Naive thymus-derived CD8-positive, alpha-beta T cell (primary cell): ENCODE measurements around the gene KRTAP10-2. TPM values are rescaled to one million over a fixed set of nuclear protein-coding genes. Genes with fewer than 3 reads are reported as not detected.
"Not testable (repeated sequence)": the region's sequence is repeated elsewhere in the genome, so short reads cannot be mapped to it uniquely, and the experiment has no call there.

Source experiments
- ATAC-seq, 2 donors: fragments of 150-1000 bp; cut with Tn5 transposase in 1 of 2; sonication (Bioruptor Pico), chemical (Tn5 transposase) in 1 of 2; 1 replicate in 1 of 2; 2 replicates in 1 of 2; pipeline ENCODE4 v1.10.0; 2021; ENCODE audit warnings: mild to moderate bottlenecking in 2 of 2, moderate library complexity in 2 of 2
- POLR2A ChIA-PET: fragments of 350-600 bp; sonication (Branson Sonifier 250); formaldehyde crosslinking; loops from one replicate; lab custom pipeline; 2021; ENCODE audit warnings: antibody characterized with exemption; lab: Charles Lee
- DNase-seq, 10 donors: peaks; one replicate each; pipeline versions ENCODE4 v3.0.0 to v3.0.0-alpha.2; 2020 to 2022
- H3K27ac Mint-ChIP-seq, 10 donors: one replicate each; pipeline ENCODE4 v1.8.0; 2020 to 2022; ENCODE audit warnings: mild to moderate bottlenecking in 10 of 10, mixed read lengths in 10 of 10, moderate library complexity in 4 of 10, inconsistent platforms in 1 of 10
- H3K27me3 Mint-ChIP-seq, 5 donors: one replicate each; pipeline ENCODE4 v1.8.0; 2021 to 2022; ENCODE audit warnings: mixed read lengths in 5 of 5
- H3K36me3 Mint-ChIP-seq, 3 donors: one replicate each; pipeline ENCODE4 v1.8.0; 2020 to 2022; ENCODE audit warnings: mixed read lengths in 3 of 3, mild to moderate bottlenecking in 2 of 3, inconsistent platforms in 1 of 3
- H3K4me1 Mint-ChIP-seq, 4 donors: one replicate each; pipeline ENCODE4 v1.8.0; 2021 to 2022; ENCODE audit warnings: mixed read lengths in 4 of 4
- H3K4me3 Mint-ChIP-seq, 10 donors: one replicate each; pipeline ENCODE4 v1.8.0; 2020 to 2022; ENCODE audit warnings: mild to moderate bottlenecking in 10 of 10, mixed read lengths in 10 of 10, moderate library complexity in 6 of 10, inconsistent platforms in 1 of 10
- H3K9me3 Mint-ChIP-seq, 9 donors: one replicate each; pipeline ENCODE4 v1.8.0; 2020 to 2022; ENCODE audit warnings: mixed read lengths in 9 of 9, mild to moderate bottlenecking in 3 of 9, inconsistent platforms in 1 of 9, moderate library complexity in 1 of 9
- polyA plus RNA-seq, 3 donors: library from polyadenylated mRNA; unstranded; fragments of 300-500 nt; fragmentation: Illumina TruSeq; gene quantifications; one replicate each; pipeline ENCODE4 v1.2.3, GENCODE V29; 2021
- total RNA-seq, 8 experiments: library from RNA in 2 of 8; stranded (reverse) in 2 of 8; gene quantifications; one replicate each; pipeline ENCODE4 v1.2.3 and lab custom pipeline; 2021 to 2026

Gene KRTAP10-2
- total and polyA plus RNA-seq, 5 experiments from 2014 or later, result not detected

DNA sequence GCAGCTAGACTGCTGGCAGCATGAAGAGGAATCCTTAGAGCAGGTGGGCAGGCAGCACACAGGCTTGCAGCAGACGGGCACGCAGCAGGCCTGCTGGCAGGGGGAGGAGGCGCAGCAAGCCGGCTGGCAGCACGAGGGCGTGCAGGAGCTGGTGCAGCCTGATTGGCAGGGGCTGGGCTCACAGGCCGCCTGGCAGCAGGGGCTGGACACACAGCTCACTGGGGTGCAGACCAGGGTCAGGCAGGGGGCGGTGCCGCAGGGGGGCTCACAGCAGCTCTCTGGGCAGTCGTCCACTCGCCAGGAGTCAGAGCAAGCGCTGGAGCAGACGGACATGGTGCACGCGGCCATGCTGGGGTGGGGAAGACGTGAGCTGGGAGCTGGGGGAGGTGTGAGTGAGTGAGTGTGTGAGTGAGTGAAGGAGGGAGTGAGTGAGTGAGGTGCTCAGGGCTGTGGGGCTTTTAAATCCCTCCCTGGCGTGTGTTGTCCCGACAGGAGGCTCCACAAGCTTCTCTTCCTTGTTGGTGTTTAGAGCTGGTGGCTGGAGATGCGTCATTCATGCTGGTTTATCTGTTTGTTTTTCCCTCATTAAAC is 29.0 kb upstream of the KRTAP10-2 start, which contains the start of gene KRTAP10-5:
Gene KRTAP10-5 (minus strand): TSS at position 374 of the 591 bp plus-strand sequence. CDS start 26 bp downstream, at position 348.
- peaks cover 0 to 34% (median 18%) of the 10 kb centered on the region in 9 donors for H3K9me3 Mint-ChIP-seq
- peaks cover 16 to 48% (median 30%) of the 10 kb centered on the region in 4 donors for H3K4me1 Mint-ChIP-seq
- H3K36me3 Mint-ChIP-seq, result peaks cover 0 to 15% (median 5%) of the 10 kb centered on the region in 3 donors
- not testable (repeated sequence) for H3K27me3 Mint-ChIP-seq, ATAC-seq
- peak within 1 kb of the TSS in 9 of 10 donors; percentile 37 to 71 (median 55) for H3K4me3 Mint-ChIP-seq
- POLR2A ChIA-PET, result interaction anchor here (1.9 kb wide), 1 partner anchor 77 kb away, joined by 5 read pairs; the partner anchor contains the start of gene KRTAP12-3
- peak in 1 of 10 donors; percentile 50 for DNase-seq
- peak within 1 kb of the TSS in 8 of 10 donors; percentile 27 to 94 (median 70) for H3K27ac Mint-ChIP-seq

DNA sequence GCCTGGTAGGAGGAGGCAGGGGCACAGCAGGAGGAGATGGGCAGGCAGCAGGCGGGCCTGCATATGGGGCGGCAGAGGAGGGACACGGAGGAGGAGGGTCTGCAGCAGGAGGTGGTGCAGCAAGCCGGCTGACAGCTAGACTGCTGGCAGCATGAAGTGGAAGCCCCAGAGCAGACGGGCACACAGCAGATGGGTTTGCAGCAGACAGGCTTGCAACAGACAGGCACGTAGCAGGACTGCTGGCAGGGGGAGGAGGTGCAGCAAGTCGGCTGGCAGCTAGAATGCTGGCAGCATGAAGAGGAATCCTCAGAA is 28.5 kb upstream of the KRTAP10-2 start:
- ATAC-seq, result no peak
- H3K9me3 Mint-ChIP-seq, result peaks cover 0 to 35% (median 18%) of the 10 kb centered on the region in 9 donors
- peaks cover 0 to 5% (median 0%) of the 10 kb centered on the region in 5 donors for H3K27me3 Mint-ChIP-seq
- H3K36me3 Mint-ChIP-seq, result peaks cover 0 to 15% (median 5%) of the 10 kb centered on the region in 3 donors
- H3K4me3 Mint-ChIP-seq, result peak overlapping the region in 6 of 10 donors; percentile 26 to 71 (median 48)
- DNase-seq, result no peak
- POLR2A ChIA-PET, result interaction anchor here (1.9 kb wide), 1 partner anchor 78 kb away, joined by 5 read pairs; the partner anchor contains the start of gene KRTAP12-3
- H3K4me1 Mint-ChIP-seq, result peaks cover 16 to 53% (median 30%) of the 10 kb centered on the region in 4 donors
- peak overlapping the region in 3 of 10 donors; percentile 52 to 94 (median 90) for H3K27ac Mint-ChIP-seq

DNA sequence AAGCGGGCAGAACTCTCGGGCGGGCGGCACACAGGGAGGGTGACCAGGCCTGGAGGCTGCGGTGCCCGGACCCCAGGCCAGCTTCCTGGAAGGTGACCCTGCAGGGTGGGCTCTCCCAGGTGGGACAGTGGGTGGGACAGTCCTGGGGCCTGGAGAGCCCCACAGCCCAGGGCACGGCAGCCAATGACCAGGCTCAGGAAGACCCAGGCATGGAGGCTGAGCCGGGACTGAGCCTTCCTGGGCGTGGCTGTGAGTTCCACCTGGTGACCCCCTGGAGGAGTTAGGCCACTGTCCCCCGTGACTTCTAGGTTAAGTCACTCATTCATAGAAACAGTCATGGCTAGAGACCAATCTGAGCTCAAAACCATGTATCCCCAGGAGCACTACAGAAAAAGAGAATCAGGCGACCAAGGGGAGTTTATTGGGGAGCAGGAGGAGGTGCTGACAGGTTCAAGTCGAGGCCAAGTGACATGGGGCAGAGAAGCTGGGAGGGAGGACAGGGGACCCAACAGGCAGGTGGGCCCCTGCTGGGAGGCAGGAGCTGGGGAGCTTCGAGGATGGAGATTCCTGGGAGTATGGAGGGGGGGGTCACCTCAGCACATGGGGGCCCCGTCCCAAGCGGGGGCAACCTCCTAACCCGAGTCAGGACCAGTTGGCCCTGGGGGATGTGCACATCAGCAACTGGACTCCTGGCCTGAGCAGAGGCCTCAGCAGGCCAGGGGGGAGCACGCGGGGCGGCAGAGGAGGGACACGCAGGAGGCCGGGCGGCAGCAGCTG is 27.9 kb upstream of the KRTAP10-2 start:
- POLR2A ChIA-PET, result no interaction called here

DNA sequence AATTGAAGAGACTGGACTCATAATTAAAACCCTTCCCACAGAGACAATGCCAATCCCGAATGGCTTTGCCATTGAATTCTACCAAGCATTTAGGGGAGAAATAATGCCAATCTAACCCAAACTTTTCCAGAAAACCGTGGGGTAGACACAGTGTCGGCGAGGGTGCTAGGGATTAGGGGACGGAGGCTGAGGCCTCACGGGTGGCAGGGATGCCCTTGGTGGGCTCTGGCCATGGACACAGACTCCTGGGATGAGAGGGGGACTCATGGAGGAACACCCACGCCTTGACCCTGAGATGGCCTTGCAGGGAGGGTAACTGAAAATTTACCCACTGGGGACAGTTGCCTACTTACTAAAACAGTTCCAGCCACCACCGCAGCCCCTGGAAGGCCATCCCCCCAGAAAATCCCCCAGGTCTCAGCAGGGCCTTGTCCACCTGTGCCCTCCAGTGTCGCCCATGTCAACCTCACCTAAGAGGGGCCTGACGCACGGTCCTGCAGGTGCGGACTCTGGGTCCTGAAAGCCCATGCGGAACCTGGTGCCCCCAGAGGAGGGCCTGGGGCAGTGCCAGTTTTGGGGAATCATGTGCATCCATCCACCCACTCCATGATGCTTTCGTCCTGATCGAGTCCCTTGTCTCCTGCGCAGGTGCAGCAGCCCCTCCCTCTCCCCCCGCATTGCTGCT is 27.2 kb upstream of the KRTAP10-2 start:
- H3K36me3 Mint-ChIP-seq, result peaks cover 0 to 15% (median 5%) of the 10 kb centered on the region in 3 donors
- peaks cover 0 to 12% (median 0%) of the 10 kb centered on the region in 5 donors for H3K27me3 Mint-ChIP-seq
- no peak for DNase-seq
- ATAC-seq, result no peak
- peaks cover 0 to 35% (median 18%) of the 10 kb centered on the region in 9 donors for H3K9me3 Mint-ChIP-seq
- POLR2A ChIA-PET, result no interaction called here
- peak overlapping the region in 2 of 10 donors; percentile 33 to 37 for H3K27ac Mint-ChIP-seq
- peaks cover 12 to 47% (median 24%) of the 10 kb centered on the region in 4 donors for H3K4me1 Mint-ChIP-seq
- H3K4me3 Mint-ChIP-seq, result no peak overlapping the region

More for the DNA sequence above, 27.9 kb upstream of the KRTAP10-2 start:
- Mint-ChIP-seq H3K27me3 (peaks cover 0 to 11% (median 0%) of the 10 kb centered on the region in 5 donors), H3K9me3 (peaks cover 0 to 35% (median 18%) of the 10 kb centered on the region in 9 donors), H3K4me3 (peak overlapping the region in 1 of 10 donors; percentile 55), H3K27ac (peak overlapping the region in 5 of 10 donors; percentile 3 to 90 (median 49)), H3K4me1 (peaks cover 16 to 54% (median 29%) of the 10 kb centered on the region in 4 donors), H3K36me3 (peaks cover 0 to 15% (median 5%) of the 10 kb centered on the region in 3 donors)
- DNase-seq (peak in 1 of 10 donors; percentile 42), ATAC-seq (no peak)

DNA sequence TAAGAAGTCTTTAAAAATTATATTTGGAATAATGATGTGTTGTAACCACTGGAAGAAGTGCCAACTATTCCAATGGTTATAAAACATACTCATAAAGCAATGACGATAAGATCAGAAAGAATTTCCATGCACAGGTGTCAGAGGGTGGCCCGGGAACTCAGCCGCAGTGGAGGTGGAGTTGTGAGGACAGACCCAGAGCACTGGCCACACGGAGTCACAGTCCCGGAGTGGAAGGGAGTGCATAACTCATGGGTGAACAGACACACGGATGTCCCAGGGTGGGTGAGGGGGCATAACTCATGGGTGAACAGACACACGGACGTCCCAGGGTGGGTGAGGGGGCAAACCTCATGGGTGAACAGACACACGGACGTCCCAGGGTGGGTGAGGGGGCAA is 24.7 kb upstream of the KRTAP10-2 start:
- Mint-ChIP-seq H3K27ac (peak overlapping the region in 1 of 10 donors; percentile 62), H3K4me1 (peaks cover under 1 to 26% (median 13%) of the 10 kb centered on the region in 4 donors), H3K4me3 (no peak overlapping the region), H3K36me3 (peaks cover 0 to 8% (median 5%) of the 10 kb centered on the region in 3 donors), H3K27me3 (peaks cover 0 to 12% (median 1%) of the 10 kb centered on the region in 5 donors), H3K9me3 (peaks cover 0 to 30% (median 10%) of the 10 kb centered on the region in 9 donors)
- ATAC-seq (no peak), DNase-seq (no peak)
- POLR2A ChIA-PET, result no interaction called here

DNA sequence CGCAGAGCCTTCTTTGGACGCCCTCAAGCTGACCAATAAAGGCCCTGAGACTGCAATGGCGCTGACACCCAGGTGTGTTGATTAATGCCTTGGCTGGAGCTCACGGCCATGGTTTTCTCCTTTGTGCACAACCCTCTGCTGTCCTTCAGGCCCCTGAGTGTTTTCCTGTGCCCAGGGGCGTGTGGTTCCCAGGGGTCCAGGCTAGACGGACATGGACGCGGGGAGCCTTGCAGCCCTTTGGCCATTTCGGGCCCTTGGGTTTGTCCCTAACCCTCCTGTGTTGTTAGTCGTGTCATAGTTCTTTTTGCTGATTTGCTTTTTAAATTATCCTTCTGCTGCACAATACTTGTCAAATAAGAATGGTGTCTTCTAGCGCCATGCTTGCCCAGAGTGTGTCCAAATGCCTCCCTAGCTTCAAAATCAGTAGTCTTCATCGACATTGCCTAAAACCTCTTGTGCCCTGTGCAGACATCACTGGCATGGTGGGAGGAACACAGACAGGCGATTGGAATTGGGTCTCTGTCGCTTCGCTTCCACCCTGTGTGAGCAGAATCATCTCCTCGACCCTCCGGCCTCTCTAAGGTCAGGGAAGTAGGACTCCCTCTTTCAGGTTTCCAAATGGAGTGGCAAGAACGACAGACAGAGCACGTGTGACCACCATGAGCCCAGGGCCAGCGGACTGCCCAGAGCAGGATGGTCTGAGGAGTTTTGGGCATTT is 24.2 kb upstream of the KRTAP10-2 start:
- H3K27me3 Mint-ChIP-seq, result peaks cover 0 to 12% (median 1%) of the 10 kb centered on the region in 5 donors
- no peak overlapping the region for H3K4me3 Mint-ChIP-seq
- peaks cover 0 to 6% (median 5%) of the 10 kb centered on the region in 3 donors for H3K36me3 Mint-ChIP-seq
- DNase-seq (no peak), ATAC-seq (no peak)
- peaks cover 0 to 26% (median 9%) of the 10 kb centered on the region in 9 donors for H3K9me3 Mint-ChIP-seq
- peak overlapping the region in 3 of 10 donors; percentile 60 to 76 (median 62) for H3K27ac Mint-ChIP-seq
- H3K4me1 Mint-ChIP-seq, result peaks cover 0 to 23% (median 9%) of the 10 kb centered on the region in 4 donors
- POLR2A ChIA-PET, result no interaction called here

DNA sequence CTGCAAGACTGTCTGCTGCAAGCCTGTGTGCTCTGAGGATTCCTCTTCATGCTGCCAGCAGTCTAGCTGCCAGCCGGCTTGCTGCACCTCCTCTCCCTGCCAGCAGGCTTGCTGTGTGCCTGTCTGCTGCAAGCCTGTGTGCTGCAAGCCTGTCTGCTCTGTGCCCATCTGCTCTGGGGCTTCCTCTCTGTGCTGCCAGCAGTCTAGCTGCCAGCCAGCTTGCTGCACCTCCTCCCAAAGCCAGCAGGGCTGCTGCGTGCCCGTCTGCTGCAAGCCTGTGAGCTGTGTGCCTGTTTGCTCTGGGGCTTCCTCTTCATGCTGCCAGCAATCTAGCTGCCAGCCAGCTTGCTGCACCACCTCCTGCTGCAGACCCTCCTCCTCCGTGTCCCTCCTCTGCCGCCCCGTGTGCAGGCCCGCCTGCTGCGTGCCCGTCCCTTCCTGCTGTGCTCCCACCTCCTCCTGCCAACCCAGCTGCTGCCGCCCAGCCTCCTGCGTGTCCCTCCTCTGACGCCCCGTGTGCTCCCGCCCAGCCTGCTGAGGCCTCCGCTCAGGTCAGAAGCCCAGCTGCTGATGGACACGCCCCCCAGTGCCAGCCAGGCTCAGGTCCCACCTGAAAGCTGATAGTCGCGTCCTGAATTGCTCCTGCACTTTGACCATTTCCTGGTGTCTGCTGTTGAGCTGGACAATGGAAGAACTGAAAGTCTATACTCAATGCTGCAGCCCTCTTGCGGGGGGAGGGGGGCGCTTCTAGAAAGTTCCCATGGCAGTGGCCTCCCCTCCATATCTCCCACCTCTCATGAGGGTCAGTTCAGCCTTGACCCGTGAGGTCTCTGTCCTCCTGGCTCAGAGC is 23.4 kb upstream of the KRTAP10-2 start:
- H3K27ac Mint-ChIP-seq, result peak overlapping the region in 5 of 10 donors; percentile 51 to 77 (median 62)
- H3K4me1 Mint-ChIP-seq, result peaks cover 0 to 15% (median 6%) of the 10 kb centered on the region in 4 donors
- H3K27me3 Mint-ChIP-seq, result peaks cover 0 to 12% (median 1%) of the 10 kb centered on the region in 5 donors
- peaks cover 0 to 6% (median 5%) of the 10 kb centered on the region in 3 donors for H3K36me3 Mint-ChIP-seq
- ATAC-seq (no peak), DNase-seq (no peak)
- peak overlapping the region in 1 of 10 donors; percentile 62 for H3K4me3 Mint-ChIP-seq
- peaks cover 0 to 25% (median 9%) of the 10 kb centered on the region in 9 donors for H3K9me3 Mint-ChIP-seq
- POLR2A ChIA-PET, result no interaction called here

DNA sequence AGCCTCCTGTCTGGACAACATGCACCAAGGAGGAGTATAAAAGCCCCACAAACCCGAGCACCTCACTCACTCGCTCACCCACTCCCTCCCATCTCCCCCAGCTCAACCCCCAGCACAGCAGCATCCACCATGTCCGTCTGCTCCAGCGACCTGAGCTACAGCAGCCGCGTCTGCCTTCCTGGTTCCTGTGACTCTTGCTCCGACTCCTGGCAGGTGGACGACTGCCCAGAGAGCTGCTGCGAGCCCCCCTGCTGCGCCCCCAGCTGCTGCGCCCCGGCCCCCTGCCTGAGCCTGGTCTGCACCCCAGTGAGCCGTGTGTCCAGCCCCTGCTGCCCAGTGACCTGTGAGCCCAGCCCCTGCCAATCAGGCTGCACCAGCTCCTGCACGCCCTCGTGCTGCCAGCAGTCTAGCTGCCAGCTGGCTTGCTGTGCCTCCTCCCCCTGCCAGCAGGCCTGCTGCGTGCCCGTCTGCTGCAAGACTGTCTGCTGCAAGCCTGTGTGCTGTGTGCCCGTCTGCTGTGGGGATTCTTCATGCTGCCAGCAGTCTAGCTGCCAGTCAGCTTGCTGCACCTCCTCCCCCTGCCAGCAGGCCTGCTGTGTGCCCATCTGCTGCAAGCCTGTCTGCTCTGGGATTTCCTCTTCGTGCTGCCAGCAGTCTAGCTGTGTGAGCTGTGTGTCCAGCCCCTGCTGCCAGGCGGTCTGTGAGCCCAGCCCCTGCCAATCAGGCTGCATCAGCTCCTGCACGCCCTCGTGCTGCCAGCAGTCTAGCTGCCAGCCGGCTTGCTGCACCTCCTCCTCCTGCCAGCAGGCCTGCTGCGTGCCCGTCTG is 22.5 kb upstream of the KRTAP10-2 start, which contains the start of gene KRTAP10-4:
Gene KRTAP10-4 (plus strand): TSS at position 100 of the 827 bp plus-strand sequence. CDS start 30 bp downstream, at position 130.
- H3K36me3 Mint-ChIP-seq, POLR2A ChIA-PET, DNase-seq, H3K4me3 Mint-ChIP-seq, ATAC-seq: not testable (repeated sequence)
- Mint-ChIP-seq H3K9me3 (peaks cover 0 to 25% (median 9%) of the 10 kb centered on the region in 9 donors), H3K27ac (peak within 1 kb of the TSS in 5 of 10 donors; percentile 23 to 76 (median 51)), H3K4me1 (peaks cover 0 to 15% (median 6%) of the 10 kb centered on the region in 4 donors), H3K27me3 (peaks cover 0 to 12% (median 1%) of the 10 kb centered on the region in 5 donors)

DNA sequence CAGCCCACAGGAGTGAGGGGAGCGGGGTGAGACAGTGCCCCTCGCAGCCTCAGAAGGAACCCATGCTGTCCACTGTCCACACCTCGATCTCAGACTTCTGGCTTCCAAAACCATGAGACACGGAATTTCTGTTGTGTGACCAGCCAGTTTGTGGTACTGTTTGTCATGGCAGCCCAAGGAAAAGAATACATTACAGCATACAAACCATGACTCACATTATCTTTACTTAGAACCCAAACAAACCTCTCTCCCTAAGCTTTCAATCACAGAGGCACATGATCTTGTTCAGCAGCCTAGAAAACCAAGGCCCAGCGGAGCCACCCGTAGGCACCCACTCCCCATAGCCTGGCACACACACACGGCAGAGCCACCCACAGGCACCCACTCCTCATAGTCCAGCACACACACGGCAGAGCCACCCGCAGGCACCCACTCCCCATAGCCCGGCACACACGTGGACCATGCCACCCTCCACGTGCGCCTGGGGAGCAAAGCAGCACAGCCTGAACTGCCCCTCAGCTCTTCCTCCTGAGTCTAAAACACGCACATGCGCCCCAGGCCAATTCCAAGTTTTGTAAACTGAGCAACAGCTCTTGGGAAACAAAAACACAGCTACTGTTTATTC is 21.8 kb upstream of the KRTAP10-2 start:
- peaks cover 0 to 4% (median 3%) of the 10 kb centered on the region in 3 donors for H3K36me3 Mint-ChIP-seq
- ATAC-seq, result no peak
- H3K9me3 Mint-ChIP-seq, result peaks cover 0 to 23% (median 8%) of the 10 kb centered on the region in 9 donors
- H3K4me1 Mint-ChIP-seq, result peaks cover 0 to 15% (median 6%) of the 10 kb centered on the region in 4 donors
- POLR2A ChIA-PET, result no interaction called here
- H3K27me3 Mint-ChIP-seq, result peaks cover 0 to 12% (median 1%) of the 10 kb centered on the region in 5 donors
- peak overlapping the region in 1 of 10 donors; percentile 34 for H3K27ac Mint-ChIP-seq
- no peak for DNase-seq
- H3K4me3 Mint-ChIP-seq, result no peak overlapping the region
